Tibial nerve (tissue), 4 donors: ENCODE measurements around the gene SMAD1.

Experiments
- EP300 ChIP-seq, 2 donors: sonication (generic); formaldehyde crosslinking; IDR thresholded peaks; one replicate each; pipeline ENCODE4 v1.6.1; 2017; ENCODE audit warnings: antibody characterized with exemption in 2 of 2, mild to moderate bottlenecking in 1 of 2
- POLR2A ChIP-seq, 2 donors: fragments of 450-650 bp; IDR thresholded peaks; one replicate each; pipeline ENCODE4 v1.6.1; 2017; ENCODE audit warnings: antibody characterized with exemption in 2 of 2, mild to moderate bottlenecking in 2 of 2, moderate library complexity in 2 of 2
- TF ChIP-seq, protein P1 (sequence below), 5 experiments: fragments of 200-600 bp in 3 of 5; fragments of 450-650 bp in 2 of 5; sonication (generic) in 3 of 5; IDR thresholded peaks; one replicate each; pipeline ENCODE4 v1.5.1; 2016 to 2019; ENCODE audit warnings: antibody characterized with exemption in 5 of 5, mild to moderate bottlenecking in 3 of 5, moderate library complexity in 2 of 5

DNA sequence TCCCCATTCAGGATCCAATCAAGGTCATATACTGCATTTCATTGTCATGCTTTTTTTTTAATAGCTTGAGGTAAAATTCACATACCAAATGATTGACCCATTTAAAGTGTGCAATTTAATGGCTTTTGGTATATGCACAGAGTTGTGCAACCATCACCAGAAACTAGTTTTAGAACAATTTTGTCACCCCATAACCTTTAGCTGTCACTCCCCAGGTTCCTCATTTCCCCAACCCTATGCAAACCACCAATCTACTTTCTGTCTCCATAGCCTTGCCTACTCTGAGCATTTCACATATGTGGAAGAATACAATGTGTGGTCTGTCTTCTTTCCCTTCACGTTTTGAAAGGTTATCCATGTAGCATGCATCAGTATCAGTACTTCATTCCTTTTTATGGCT is 1.4 kb upstream of the SMAD1 start:
- TF ChIP-seq, protein P1, sequence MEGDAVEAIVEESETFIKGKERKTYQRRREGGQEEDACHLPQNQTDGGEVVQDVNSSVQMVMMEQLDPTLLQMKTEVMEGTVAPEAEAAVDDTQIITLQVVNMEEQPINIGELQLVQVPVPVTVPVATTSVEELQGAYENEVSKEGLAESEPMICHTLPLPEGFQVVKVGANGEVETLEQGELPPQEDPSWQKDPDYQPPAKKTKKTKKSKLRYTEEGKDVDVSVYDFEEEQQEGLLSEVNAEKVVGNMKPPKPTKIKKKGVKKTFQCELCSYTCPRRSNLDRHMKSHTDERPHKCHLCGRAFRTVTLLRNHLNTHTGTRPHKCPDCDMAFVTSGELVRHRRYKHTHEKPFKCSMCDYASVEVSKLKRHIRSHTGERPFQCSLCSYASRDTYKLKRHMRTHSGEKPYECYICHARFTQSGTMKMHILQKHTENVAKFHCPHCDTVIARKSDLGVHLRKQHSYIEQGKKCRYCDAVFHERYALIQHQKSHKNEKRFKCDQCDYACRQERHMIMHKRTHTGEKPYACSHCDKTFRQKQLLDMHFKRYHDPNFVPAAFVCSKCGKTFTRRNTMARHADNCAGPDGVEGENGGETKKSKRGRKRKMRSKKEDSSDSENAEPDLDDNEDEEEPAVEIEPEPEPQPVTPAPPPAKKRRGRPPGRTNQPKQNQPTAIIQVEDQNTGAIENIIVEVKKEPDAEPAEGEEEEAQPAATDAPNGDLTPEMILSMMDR (IDR thresholded peaks at IDR 0.05): no peak
- no peak for TF ChIP-seq POLR2A (IDR thresholded peaks at IDR 0.05)
- no peak for TF ChIP-seq EP300 (IDR thresholded peaks at IDR 0.05)
